GM10847 (cell line): ENCODE results near the gene NFATC2.

Experiments
- POLR2A ChIP-seq: IDR thresholded peaks from 2 replicates; pipeline ENCODE4 v1.6.1; 2011; ENCODE audit not compliant: insufficient read length; ENCODE audit errors: extremely low read depth

The NFATC2 gene

DNA sequence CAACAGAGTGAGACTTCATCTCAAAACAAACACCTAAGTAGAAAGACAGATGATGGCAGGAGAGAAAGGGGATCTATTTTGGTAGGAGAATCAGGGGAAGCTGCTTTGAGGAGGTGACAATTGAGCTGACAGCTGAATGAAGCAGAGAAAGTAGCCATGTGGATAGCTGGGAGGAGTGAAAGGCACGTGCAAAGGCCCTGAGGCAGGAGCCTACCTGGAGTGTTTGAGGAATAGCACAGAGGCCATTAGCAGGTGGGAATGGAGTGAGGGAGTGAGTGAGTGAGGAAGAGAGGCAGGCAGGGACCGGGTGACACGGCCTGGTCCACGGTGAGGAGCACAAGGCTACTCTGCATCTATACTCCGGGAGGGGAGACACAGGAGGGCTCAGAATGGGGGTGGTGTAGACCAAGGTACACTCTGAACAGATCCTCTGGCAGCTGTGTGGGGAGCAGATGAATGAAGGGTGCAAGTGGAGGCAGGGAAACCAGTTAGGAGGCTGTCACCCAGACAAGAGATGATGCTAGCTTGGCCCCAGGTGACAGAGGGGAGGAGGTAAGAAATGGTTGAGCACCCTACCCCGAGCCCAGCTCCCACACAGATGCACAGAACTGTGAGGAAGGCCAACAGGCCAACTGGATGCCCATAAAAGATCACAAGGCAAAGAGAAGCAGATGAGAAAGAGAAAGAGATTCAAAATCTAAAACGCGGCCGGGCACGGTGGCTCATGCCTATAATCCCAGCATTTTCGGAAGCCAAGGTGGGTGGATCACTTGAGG lies 43.6 kb downstream of the NFATC2 start:
- TF ChIP-seq POLR2A: no peak

GRCh38 chr20:51497542-51498467 lies 44.7 kb downstream of the NFATC2 start:
- TF ChIP-seq POLR2A: no peak

- no peak for TF ChIP-seq POLR2A
These were observed 45.6 kb downstream of the NFATC2 start for GRCh38 chr20:51496964-51497363.

DNA sequence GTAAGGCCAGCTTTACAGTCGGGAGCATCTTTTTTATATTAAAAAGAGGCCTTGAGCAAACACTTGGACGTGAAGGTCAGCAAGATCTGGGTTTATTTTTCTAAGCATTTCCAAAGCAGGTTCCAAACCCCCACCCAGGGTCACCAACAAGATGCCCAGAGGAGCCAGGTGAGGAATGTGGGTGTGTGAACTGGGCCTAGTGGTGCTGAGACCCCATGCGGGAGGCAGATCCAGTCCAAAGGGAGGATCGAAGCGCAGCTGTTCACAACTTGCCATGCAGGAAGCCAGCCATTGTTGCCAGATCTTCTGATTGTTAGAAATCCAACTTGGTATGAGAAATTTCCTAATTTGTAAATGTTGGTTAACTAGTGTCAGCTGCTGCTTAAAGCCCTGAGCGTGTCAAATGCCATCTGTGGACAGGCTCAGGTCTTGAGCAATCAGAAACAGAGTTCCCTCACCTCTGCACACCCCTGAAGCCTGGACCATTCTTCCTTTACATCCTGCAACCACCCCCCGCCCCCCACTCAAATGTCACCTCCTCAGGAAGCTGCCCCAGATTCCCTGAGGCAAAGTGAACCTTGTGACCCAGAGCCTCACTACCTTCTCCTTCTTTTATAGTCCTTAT lies 46.5 kb downstream of the NFATC2 start:
- TF ChIP-seq POLR2A: no peak

DNA sequence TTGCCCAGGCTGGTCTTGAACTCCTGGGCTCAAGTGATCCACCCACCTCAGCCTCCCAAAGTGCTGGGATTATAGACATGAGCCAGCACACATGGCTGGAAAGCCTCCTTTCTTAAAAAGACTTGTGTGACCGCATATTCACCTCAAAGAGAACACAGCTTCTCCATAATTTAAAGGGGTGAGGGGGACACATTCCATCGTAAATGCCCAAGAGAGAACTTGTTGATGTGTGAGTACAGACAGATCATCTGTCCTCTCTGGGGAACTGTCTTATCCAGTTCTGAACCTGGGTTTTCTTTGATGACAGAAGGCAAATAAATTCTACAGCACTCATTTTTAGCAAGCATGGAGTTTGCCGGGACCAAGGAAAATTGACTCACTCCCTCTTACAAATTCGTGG lies 47.2 kb downstream of the NFATC2 start:
- TF ChIP-seq POLR2A: no peak

DNA sequence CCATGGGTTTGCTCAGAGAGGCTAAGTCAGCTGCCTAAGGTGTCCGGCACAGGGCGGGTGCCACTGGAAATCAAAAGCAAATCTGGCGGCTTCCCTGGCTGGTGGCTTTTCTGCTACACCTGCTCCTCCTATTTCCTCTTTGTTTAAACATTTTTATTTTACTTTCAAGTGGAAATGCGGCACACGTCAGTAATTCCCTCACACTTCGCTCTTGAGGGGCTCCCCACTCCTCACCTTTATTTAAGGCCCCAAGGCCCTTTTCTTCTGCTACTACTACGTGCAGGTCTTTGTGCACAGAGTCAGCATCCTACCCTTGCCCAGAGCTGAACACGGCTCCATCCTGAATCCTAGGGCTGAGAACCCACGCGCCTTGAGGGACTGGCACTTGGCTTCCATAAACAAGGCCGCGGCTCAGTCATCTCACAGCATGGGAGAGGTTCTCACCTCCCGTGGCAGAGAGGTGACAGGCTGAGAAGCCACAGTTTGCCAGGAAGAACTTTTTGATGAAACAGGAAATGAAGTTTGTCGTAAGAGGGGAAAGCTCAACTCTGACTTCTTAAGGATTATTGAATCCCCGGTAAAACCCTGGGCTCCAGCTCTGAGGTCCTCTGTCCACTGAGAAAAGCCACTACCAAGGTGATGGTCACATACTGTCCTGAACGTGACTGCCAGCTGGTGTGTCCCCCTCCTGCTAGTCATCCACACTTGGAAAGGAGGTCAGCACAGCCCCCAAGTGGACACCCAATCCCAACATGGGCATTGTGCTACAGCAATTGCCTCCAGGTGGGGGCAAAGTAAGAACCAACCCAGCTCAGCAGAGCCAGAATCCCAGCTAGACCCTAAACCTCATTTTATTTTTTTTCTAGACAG lies 48.0 kb downstream of the NFATC2 start:
- TF ChIP-seq POLR2A: no peak

GRCh38 chr20:51493346-51493791 lies 49.1 kb downstream of the NFATC2 start:
- no peak for TF ChIP-seq POLR2A

DNA sequence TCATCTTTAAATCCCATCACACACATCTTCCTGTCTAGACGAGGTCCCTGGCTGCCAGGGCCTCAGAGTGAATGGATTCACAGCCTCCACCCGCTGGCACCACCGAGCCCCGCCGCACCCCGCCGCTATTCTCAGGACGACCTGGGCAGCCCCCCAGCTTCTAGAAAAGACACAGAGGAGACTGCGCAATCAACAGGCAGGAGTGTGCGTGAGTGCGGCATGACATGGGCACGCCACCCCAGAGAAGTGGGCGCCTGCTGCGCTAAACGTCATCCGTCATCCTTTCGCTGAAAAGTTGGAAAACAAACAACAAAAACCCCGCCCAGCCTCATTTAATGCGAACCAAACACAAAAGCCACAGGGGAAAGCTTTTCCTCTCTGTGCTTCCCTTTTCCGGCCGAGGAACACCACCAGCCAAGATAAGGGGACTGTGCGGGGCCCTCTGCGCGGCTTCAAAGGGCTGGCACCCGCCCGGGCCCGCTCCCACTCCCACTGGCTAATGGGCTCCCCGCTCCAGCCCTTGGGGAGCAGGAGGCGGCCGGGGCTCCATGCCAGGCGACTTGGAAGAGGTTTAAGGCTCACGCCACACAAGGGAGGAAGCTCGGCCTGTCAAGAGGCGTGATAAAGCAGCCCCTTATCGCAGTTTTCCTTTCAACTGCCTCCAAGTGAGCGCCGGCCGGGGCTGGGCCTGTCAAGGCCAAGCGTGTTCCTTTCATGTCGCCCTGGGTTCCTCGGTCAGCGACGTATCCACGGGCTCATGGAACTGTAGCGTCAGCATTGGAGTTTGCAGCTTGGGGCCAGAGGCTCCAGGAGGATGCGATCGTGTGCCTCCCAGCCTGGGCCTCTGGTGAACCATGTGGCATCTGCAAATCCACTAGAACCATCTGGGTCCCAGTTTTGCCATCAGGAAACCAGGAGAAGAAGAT lies 50.1 kb downstream of the NFATC2 start:
- no peak for TF ChIP-seq POLR2A

- TF ChIP-seq POLR2A: no peak
These were observed 51.1 kb downstream of the NFATC2 start for GRCh38 chr20:51491393-51491792.

DNA sequence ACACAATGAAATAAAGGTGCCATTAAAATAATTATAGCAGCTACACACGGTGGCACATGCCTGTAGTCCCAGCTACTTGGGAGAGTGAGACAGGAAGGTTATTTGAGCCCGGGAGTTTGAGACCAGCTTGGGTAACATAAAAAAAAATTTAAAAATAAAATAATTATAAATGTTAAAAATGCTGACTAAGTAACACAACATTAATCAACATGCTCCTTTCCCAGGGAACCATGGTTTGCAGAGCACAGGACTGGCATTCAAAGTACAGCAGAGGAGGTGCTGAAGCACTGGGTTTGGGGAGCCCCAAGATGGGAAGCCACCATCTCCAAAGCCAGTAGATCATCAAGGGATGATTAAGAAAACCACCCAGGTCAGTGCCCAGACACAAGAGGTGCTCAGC lies 51.9 kb downstream of the NFATC2 start:
- no peak for TF ChIP-seq POLR2A

- TF ChIP-seq POLR2A: no peak
These were observed 52.9 kb downstream of the NFATC2 start for GRCh38 chr20:51489611-51490010.

GRCh38 chr20:51488331-51488730 lies 54.2 kb downstream of the NFATC2 start:
- TF ChIP-seq POLR2A: no peak

DNA sequence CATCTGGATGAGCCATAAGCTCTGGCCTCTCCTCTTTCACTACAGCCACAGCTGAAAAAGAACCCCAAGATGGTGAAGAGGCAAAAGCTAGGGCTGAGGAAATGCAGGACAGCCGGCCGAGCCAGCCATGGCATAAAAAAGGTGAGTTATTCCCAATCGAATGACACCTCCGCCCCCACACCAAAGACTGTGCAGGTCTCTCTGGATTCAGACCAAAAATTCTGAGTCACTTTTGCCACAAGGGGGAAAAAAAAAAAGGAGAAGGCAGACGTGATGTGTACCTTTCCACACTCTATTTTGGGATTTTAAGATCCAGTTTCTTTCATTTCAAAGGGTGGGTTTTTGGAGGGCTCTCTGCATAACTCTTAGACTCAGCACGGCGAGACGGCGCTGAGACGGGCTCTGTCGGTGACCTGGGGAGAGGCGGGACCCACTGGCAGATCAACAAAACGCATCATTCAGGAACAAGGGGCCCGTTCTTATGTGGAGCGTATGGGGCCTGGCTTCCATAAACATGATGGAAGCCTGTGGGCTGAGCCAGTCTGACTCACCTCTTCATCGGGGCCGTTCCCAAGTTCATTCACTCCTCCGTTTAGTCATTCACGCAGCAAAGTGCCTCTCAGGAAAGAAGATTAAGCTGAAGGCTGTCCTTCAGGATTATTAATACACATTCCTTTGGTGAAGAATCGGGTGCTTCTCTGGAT lies 54.8 kb downstream of the NFATC2 start:
- TF ChIP-seq POLR2A: no peak
